Measurements from ENCODE around the gene PFN1. TPM values are rescaled to one million over a fixed set of nuclear protein-coding genes. Genes with fewer than 3 reads are reported as not detected.

Gene PFN1
- total RNA-seq = 1,000 to 10,000 TPM in 1 of 4 donors, 100 to 1,000 TPM in 3; 690 to 1,141 (median 828) TPM
- 1,000 to 10,000 TPM in 1 of 3 donors, 100 to 1,000 TPM in 2; 853 to 1,404 (median 948) TPM for polyA plus RNA-seq

- intact Hi-C loops (cut with DNase I) = no loop called here
- Histone ChIP-seq H3K27me3 (no peaks in the 10 kb centered on the region), H3K36me3 (peaks cover 12 to 34% (median 23%) of the 10 kb centered on the region in 4 donors), H3K4me1 (peaks cover 0 to 55% (median 44%) of the 10 kb centered on the region in 4 donors), H3K4me3 (peak within 1 kb of the TSS; percentile 80 to 99 (median 96)), H3K9me3 (no peaks in the 10 kb centered on the region), H3K27ac (peak within 1 kb of the TSS; percentile 98 to 100 (median 99))
- peak; percentile 96 for DNase-seq
- 0% methylated on average over 59 of the region's 59 CpGs for WGBS, 2 donors
- TF ChIP-seq POLR2A (IDR thresholded peaks at IDR 0.05) (peak; percentile 73 to 80), EP300 (IDR thresholded peaks at IDR 0.05) (no peak), CTCF (IDR thresholded peaks at IDR 0.05) (no peak), POLR2AphosphoS5 (IDR thresholded peaks at IDR 0.05) (peak; percentile 56 to 90 (median 81))
Measured at GRCh38 chr17:4948166-4948930, at the start of gene PFN1. Gene PFN1 (minus strand): TSS chr17:4948530. CDS start chr17:4948394, 136 bp downstream.

GRCh38 chr17:4997302-4998026 is 49.1 kb upstream of the PFN1 start, which contains the start of the genes INCA1 and KIF1C:
Gene INCA1 (minus strand): TSS chr17:4997522. CDS start chr17:4994437, 3,085 bp downstream.
Gene KIF1C (plus strand): TSS chr17:4997950. CDS start chr17:5000247, 2,297 bp downstream.
- intact Hi-C loops (cut with DNase I) = loop anchor here (2.0 kb wide), 1 partner anchor 33 kb away; no protein-coding TSS in a partner anchor
- Histone ChIP-seq H3K27ac (peak within 1 kb of the TSS; percentile 96 to 97 (median 96)), H3K36me3 (peaks cover 7 to 19% (median 16%) of the 10 kb centered on the region in 4 donors), H3K4me1 (peaks cover 0 to 34% (median 31%) of the 10 kb centered on the region in 4 donors), H3K4me3 (peak within 1 kb of the TSS; percentile 90 to 99 (median 98)), H3K9me3 (no peaks in the 10 kb centered on the region), H3K27me3 (no peaks in the 10 kb centered on the region)
- DNase-seq = peak; percentile 97
- TF ChIP-seq EP300 (IDR thresholded peaks at IDR 0.05) = no peak
- TF ChIP-seq CTCF (IDR thresholded peaks at IDR 0.05) = peak in 2 of 4 experiments; percentile 24 to 34
- TF ChIP-seq POLR2AphosphoS5 (IDR thresholded peaks at IDR 0.05) = peak; percentile 80 to 94 (median 90)
- peak; percentile 73 to 78 for TF ChIP-seq POLR2A (IDR thresholded peaks at IDR 0.05)
- WGBS, 2 donors = 1% methylated on average over 93 of the region's 93 CpGs

- 81 to 89% methylated on average over 6 of the region's 6 CpGs for WGBS, 2 donors
- intact Hi-C loops (cut with DNase I) = no loop called here
- Histone ChIP-seq H3K4me3 (no peak overlapping the region), H3K27me3 (no peaks in the 10 kb centered on the region), H3K9me3 (no peaks in the 10 kb centered on the region), H3K36me3 (no peaks in the 10 kb centered on the region), H3K4me1 (peaks cover 0 to 17% (median 15%) of the 10 kb centered on the region in 4 donors), H3K27ac (no peak overlapping the region)
- no peak for TF ChIP-seq CTCF (IDR thresholded peaks at IDR 0.05)
- no peak for TF ChIP-seq EP300 (IDR thresholded peaks at IDR 0.05)
- TF ChIP-seq POLR2A (IDR thresholded peaks at IDR 0.05) = no peak
- no peak for TF ChIP-seq POLR2AphosphoS5 (IDR thresholded peaks at IDR 0.05)
- no peak for DNase-seq
Measured at GRCh38 chr17:4994081-4994595, 45.8 kb upstream of the PFN1 start.

- intact Hi-C loops (cut with DNase I) = loop anchor here (1.0 to 5.0 kb wide), 4 partner anchors 19 to 201 kb away; partner anchors contain the start of genes GLTPD2 and VMO1
- no peak for DNase-seq
- Histone ChIP-seq H3K27me3 (no peaks in the 10 kb centered on the region), H3K4me1 (peaks cover 0 to 31% (median 25%) of the 10 kb centered on the region in 4 donors), H3K27ac (peak overlapping the region; percentile 93 to 97 (median 95)), H3K4me3 (peak overlapping the region; percentile 68 to 97 (median 80)), H3K36me3 (peaks cover under 1 to 13% (median 7%) of the 10 kb centered on the region in 4 donors), H3K9me3 (no peaks in the 10 kb centered on the region)
- TF ChIP-seq EP300 (IDR thresholded peaks at IDR 0.05) (no peak), POLR2A (IDR thresholded peaks at IDR 0.05) (peak in 1 of 2 donors; percentile 22)
- WGBS, 2 donors = 3 to 13% methylated on average over 30 of the region's 30 CpGs
Measured at GRCh38 chr17:4987767-4988567, 39.6 kb upstream of the PFN1 start.
